ENCODE data around the gene TLR5. TPM values are rescaled to one million over a fixed set of nuclear protein-coding genes. Genes with fewer than 3 reads are reported as not detected.

Gene TLR5
- total RNA-seq, 1 experiment from 2014 or later: 17.3 TPM

GRCh38 chr1:223083831-223084230 is 59.2 kb downstream of the TLR5 start:
- CTCF ChIA-PET: no interaction called here
- no peak for TF ChIP-seq CTCF (IDR thresholded peaks at IDR 0.05; ENCODE audit: unreplicated experiment)
- no TSS peak for BruUV-seq (replicated peaks)
- DNase-seq: no peak
- H3K9me3 Mint-ChIP-seq (ENCODE audit: low read depth, unreplicated experiment): no peaks in the 10 kb centered on the region
- H3K27ac Mint-ChIP-seq (ENCODE audit: unreplicated experiment): no peak overlapping the region
- H3K36me3 Mint-ChIP-seq (ENCODE audit: insufficient read depth, unreplicated experiment): no peaks in the 10 kb centered on the region
- H3K4me1 Mint-ChIP-seq (ENCODE audit: low read depth, unreplicated experiment): no peaks in the 10 kb centered on the region
- peaks cover 13% of the 10 kb centered on the region for H3K27me3 Mint-ChIP-seq (ENCODE audit: unreplicated experiment)
- no peak overlapping the region for H3K4me3 Mint-ChIP-seq (ENCODE audit: low read depth, unreplicated experiment)
- intact Hi-C loops (cut with micrococcal nuclease; ENCODE audit: unreplicated experiment): loop anchor here (10.0 kb wide), 1 partner anchor 439 kb away; no protein-coding TSS in a partner anchor

GRCh38 chr1:223082914-223083313 is 60.1 kb downstream of the TLR5 start:
- CTCF ChIA-PET: no interaction called here
- BruUV-seq (replicated peaks): no TSS peak
- intact Hi-C loops (cut with micrococcal nuclease; ENCODE audit: unreplicated experiment): loop anchor here (10.0 kb wide), 1 partner anchor 438 kb away; no protein-coding TSS in a partner anchor

GRCh38 chr1:223081181-223081994 is 61.7 kb downstream of the TLR5 start:
- H3K27ac Mint-ChIP-seq (ENCODE audit: unreplicated experiment): peak overlapping the region; percentile 84
- peaks cover 5% of the 10 kb centered on the region for H3K4me1 Mint-ChIP-seq (ENCODE audit: low read depth, unreplicated experiment)
- CTCF ChIA-PET: interaction anchor here (0.6 to 1.5 kb wide), 10 partner anchors 9 to 602 kb away, joined by 3 to 11 read pairs (median 4); no protein-coding TSS in a partner anchor
- no peaks in the 10 kb centered on the region for H3K9me3 Mint-ChIP-seq (ENCODE audit: low read depth, unreplicated experiment)
- TF ChIP-seq CTCF (IDR thresholded peaks at IDR 0.05; ENCODE audit: unreplicated experiment): peak; percentile 95
- H3K4me3 Mint-ChIP-seq (ENCODE audit: low read depth, unreplicated experiment): peak overlapping the region; percentile 51
- H3K27me3 Mint-ChIP-seq (ENCODE audit: unreplicated experiment): peaks cover 21% of the 10 kb centered on the region
- H3K36me3 Mint-ChIP-seq (ENCODE audit: insufficient read depth, unreplicated experiment): no peaks in the 10 kb centered on the region
- DNase-seq: peak; percentile 98
- no TSS peak for BruUV-seq (replicated peaks)
- intact Hi-C loops (cut with micrococcal nuclease; ENCODE audit: unreplicated experiment): loop anchor here (1.0 to 10.0 kb wide), 4 partner anchors 289 to 437 kb away; no protein-coding TSS in a partner anchor

More at GRCh38 chr1:223082914-223083313, 60.1 kb downstream of the TLR5 start:
- Mint-ChIP-seq H3K4me1 (ENCODE audit: low read depth, unreplicated experiment) (no peaks in the 10 kb centered on the region), H3K36me3 (ENCODE audit: insufficient read depth, unreplicated experiment) (no peaks in the 10 kb centered on the region), H3K27ac (ENCODE audit: unreplicated experiment) (no peak overlapping the region), H3K4me3 (ENCODE audit: low read depth, unreplicated experiment) (no peak overlapping the region), H3K9me3 (ENCODE audit: low read depth, unreplicated experiment) (no peaks in the 10 kb centered on the region), H3K27me3 (ENCODE audit: unreplicated experiment) (peaks cover 10% of the 10 kb centered on the region)
- no peak for DNase-seq
- TF ChIP-seq CTCF (IDR thresholded peaks at IDR 0.05; ENCODE audit: unreplicated experiment): no peak

GRCh38 chr1:223079498-223079897 is 63.5 kb downstream of the TLR5 start:
- no peak overlapping the region for H3K4me3 Mint-ChIP-seq (ENCODE audit: low read depth, unreplicated experiment)
- DNase-seq: no peak
- H3K9me3 Mint-ChIP-seq (ENCODE audit: low read depth, unreplicated experiment): no peaks in the 10 kb centered on the region
- H3K36me3 Mint-ChIP-seq (ENCODE audit: insufficient read depth, unreplicated experiment): no peaks in the 10 kb centered on the region
- peaks cover 40% of the 10 kb centered on the region for H3K27me3 Mint-ChIP-seq (ENCODE audit: unreplicated experiment)
- peaks cover 5% of the 10 kb centered on the region for H3K4me1 Mint-ChIP-seq (ENCODE audit: low read depth, unreplicated experiment)
- CTCF ChIA-PET: no interaction called here
- intact Hi-C loops (cut with micrococcal nuclease; ENCODE audit: unreplicated experiment): no loop called here
- TF ChIP-seq CTCF (IDR thresholded peaks at IDR 0.05; ENCODE audit: unreplicated experiment): no peak
- H3K27ac Mint-ChIP-seq (ENCODE audit: unreplicated experiment): no peak overlapping the region
- BruUV-seq (replicated peaks): no TSS peak
